GM21737 (cell line): ENCODE results near the gene COMT.

Experiments
- ATAC-seq: cut with Tn5 transposase; IDR thresholded peaks from one replicate; pipeline ENCODE4 v1.9.1; 2021; ENCODE audit warnings: mild to moderate bottlenecking, moderate library complexity; ENCODE audit not compliant: unreplicated experiment

COMT gene

GRCh38 chr22:19992481-19992911 lies 50.9 kb downstream of the COMT start:
- no peak for ATAC-seq

- ATAC-seq, result no peak
Observed at GRCh38 chr22:19992921-19993355, 51.4 kb downstream of the COMT start.

- no peak for ATAC-seq
Observed at GRCh38 chr22:19993926-19994325, 52.4 kb downstream of the COMT start.

- ATAC-seq, result no peak
Observed at GRCh38 chr22:19994851-19995610, 53.5 kb downstream of the COMT start.

- ATAC-seq, result no peak
Observed at GRCh38 chr22:19995611-19996339, 54.2 kb downstream of the COMT start.

- no peak for ATAC-seq
Observed at GRCh38 chr22:19996694-19997384, 55.3 kb downstream of the COMT start.

- no peak for ATAC-seq
Observed at GRCh38 chr22:19997561-19998231, 56.1 kb downstream of the COMT start.

GRCh38 chr22:19998232-19998951 lies 56.8 kb downstream of the COMT start:
- no peak for ATAC-seq

GRCh38 chr22:19998991-19999820 lies 57.6 kb downstream of the COMT start:
- ATAC-seq, result no peak

GRCh38 chr22:20000246-20001081 lies 58.9 kb downstream of the COMT start:
- ATAC-seq, result no peak

- ATAC-seq, result no peak
Observed at GRCh38 chr22:20001082-20001638, 59.6 kb downstream of the COMT start.

- no peak for ATAC-seq
Observed at GRCh38 chr22:20002128-20002527, 60.6 kb downstream of the COMT start.

GRCh38 chr22:20002636-20003035 lies 61.1 kb downstream of the COMT start:
- ATAC-seq, result no peak

GRCh38 chr22:20003304-20003703 lies 61.7 kb downstream of the COMT start:
- ATAC-seq, result no peak

GRCh38 chr22:20004464-20004863 lies 62.9 kb downstream of the COMT start:
- no peak for ATAC-seq

GRCh38 chr22:20008221-20008995 lies 66.8 kb downstream of the COMT start:
- ATAC-seq, result no peak

GRCh38 chr22:20009018-20009491 lies 67.5 kb downstream of the COMT start:
- no peak for ATAC-seq
